K562 (cell line): Measurements from ENCODE around the gene NR2F6. TPM values are rescaled to one million over a fixed set of nuclear protein-coding genes. Genes with fewer than 3 reads are reported as not detected.

Experiments
- ATF1 ChIP-seq, 2 experiments: fragments of 450-650 bp in 1 of 2; IDR thresholded peaks; 2 replicates each; pipeline ENCODE4 v1.6.1; 2016; ENCODE audit warnings: missing compliant biosample characterization in 1 of 2, missing genetic modification characterization in 1 of 2
- KLF6 ChIP-seq: fragments of 250-450 bp; sonication (Bioruptor Pico); IDR thresholded peaks from 2 replicates; pipeline ENCODE4 v1.4.0; 2020; ENCODE audit warnings: mild to moderate bottlenecking, moderate library complexity, borderline replicate concordance
- MYNN ChIP-seq, 2 experiments: sonication (generic); formaldehyde crosslinking in 1 of 2; IDR thresholded peaks; 2 replicates each; pipeline versions ENCODE4 v1.5.0 to v1.6.1; 2016 to 2020; ENCODE audit warnings: antibody characterized with exemption in 1 of 2, missing genetic modification reagents in 1 of 2
- POLR2B ChIP-seq: fragments of 450-650 bp; IDR thresholded peaks from 2 replicates; pipeline ENCODE4 v1.6.1; 2018; ENCODE audit warnings: low read depth; ENCODE audit not compliant: partially characterized antibody
- polyA plus RNA-seq, 8 experiments: library from polyadenylated mRNA; depleted of rRNA in 4 of 8; stranded (reverse) in 5 of 8; unstranded in 3 of 8; fragments of >200 nt; fragmentation: Nextera tagmentation in 2 of 8; fragmentation: Illumina TruSeq in 1 of 8; extraction: Ambion mirVana in 2 of 8; extraction: Trizol in 1 of 8; gene quantifications; 2 replicates each; pipeline versions ENCODE4 v1.2.1 to v1.2.3, GENCODE V29; 2011 to 2014; ENCODE audit warnings: inconsistent platforms in 1 of 8, missing spikeins in 1 of 8
- total RNA-seq, 7 experiments: library from RNA; depleted of rRNA in 6 of 7; stranded (reverse); fragments of >200 nt in 6 of 7; fragmentation: Illumina TruSeq in 2 of 7; extraction: Trizol in 2 of 7; gene quantifications; 2 replicates each; pipeline versions ENCODE4 v1.2.1 to v1.2.3, GENCODE V29; 2011 to 2021; ENCODE audit warnings: low replicate concordance in 1 of 7
- TF ChIP-seq, protein P1 (sequence below): fragments of 450-650 bp; IDR thresholded peaks from 2 replicates; pipeline ENCODE4 v1.7.1; 2018; ENCODE audit warnings: mild to moderate bottlenecking, low read depth; ENCODE audit not compliant: partially characterized antibody
- TF ChIP-seq, protein P2 (sequence below): fragments of 450-650 bp; IDR thresholded peaks from 2 replicates; pipeline ENCODE4 v1.6.1; 2014; ENCODE audit warnings: low read depth, mild to moderate bottlenecking, moderate library complexity, borderline replicate concordance

Gene NR2F6
- total and polyA plus RNA-seq, 9 of the 15 experiments (the other 6 are each of a cell fraction or from before 2014, with no cell fraction given), result 0.76 to 97.5 (median 18.8) TPM

DNA sequence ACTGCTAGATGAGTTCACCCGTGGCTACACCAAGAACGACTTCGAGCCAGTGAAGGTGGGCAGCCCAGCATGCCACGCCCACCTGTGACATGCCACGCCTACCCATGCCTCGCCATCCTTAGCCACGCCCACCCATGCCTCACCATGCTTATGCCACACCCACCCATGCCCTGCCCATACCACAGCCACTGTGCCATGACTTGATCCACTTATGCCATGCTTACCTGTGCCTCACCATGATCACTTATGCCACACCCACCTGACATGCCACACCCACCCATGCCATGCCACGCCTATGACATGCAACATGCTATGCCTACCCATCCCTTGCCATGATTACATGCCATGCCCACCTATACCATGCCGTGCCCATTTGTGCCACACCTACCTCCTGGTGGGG lies 43.5 kb downstream of the NR2F6 start (continued):
- TF ChIP-seq, protein P1, sequence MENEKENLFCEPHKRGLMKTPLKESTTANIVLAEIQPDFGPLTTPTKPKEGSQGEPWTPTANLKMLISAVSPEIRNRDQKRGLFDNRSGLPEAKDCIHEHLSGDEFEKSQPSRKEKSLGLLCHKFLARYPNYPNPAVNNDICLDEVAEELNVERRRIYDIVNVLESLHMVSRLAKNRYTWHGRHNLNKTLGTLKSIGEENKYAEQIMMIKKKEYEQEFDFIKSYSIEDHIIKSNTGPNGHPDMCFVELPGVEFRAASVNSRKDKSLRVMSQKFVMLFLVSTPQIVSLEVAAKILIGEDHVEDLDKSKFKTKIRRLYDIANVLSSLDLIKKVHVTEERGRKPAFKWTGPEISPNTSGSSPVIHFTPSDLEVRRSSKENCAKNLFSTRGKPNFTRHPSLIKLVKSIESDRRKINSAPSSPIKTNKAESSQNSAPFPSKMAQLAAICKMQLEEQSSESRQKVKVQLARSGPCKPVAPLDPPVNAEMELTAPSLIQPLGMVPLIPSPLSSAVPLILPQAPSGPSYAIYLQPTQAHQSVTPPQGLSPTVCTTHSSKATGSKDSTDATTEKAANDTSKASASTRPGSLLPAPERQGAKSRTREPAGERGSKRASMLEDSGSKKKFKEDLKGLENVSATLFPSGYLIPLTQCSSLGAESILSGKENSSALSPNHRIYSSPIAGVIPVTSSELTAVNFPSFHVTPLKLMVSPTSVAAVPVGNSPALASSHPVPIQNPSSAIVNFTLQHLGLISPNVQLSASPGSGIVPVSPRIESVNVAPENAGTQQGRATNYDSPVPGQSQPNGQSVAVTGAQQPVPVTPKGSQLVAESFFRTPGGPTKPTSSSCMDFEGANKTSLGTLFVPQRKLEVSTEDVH, result no peak
- no peak for TF ChIP-seq KLF6 (CRISPR knock-in tag)
- TF ChIP-seq POLR2B, result peak; percentile 22
- TF ChIP-seq ATF1 (CRISPR knock-in tag; IDR thresholded peaks at IDR 0.05), result no peak
- no peak for TF ChIP-seq ATF1 (tag; IDR thresholded peaks at IDR 0.05)
- TF ChIP-seq, protein P2, sequence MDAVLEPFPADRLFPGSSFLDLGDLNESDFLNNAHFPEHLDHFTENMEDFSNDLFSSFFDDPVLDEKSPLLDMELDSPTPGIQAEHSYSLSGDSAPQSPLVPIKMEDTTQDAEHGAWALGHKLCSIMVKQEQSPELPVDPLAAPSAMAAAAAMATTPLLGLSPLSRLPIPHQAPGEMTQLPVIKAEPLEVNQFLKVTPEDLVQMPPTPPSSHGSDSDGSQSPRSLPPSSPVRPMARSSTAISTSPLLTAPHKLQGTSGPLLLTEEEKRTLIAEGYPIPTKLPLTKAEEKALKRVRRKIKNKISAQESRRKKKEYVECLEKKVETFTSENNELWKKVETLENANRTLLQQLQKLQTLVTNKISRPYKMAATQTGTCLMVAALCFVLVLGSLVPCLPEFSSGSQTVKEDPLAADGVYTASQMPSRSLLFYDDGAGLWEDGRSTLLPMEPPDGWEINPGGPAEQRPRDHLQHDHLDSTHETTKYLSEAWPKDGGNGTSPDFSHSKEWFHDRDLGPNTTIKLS, result no peak
- peak; percentile 21; the same call in 1 of the 2 replicates for TF ChIP-seq MYNN (IDR thresholded peaks at IDR 0.05)
- TF ChIP-seq MYNN (CRISPR knock-in tag; IDR thresholded peaks at IDR 0.05), result no peak
